NCI-H226 (cell line): Measurements from ENCODE around the gene ZNF74.

Source experiments
- DNase-seq: peaks from one replicate; pipeline ENCODE4 v3.0.0-alpha.2; 2015

Gene ZNF74

DNA sequence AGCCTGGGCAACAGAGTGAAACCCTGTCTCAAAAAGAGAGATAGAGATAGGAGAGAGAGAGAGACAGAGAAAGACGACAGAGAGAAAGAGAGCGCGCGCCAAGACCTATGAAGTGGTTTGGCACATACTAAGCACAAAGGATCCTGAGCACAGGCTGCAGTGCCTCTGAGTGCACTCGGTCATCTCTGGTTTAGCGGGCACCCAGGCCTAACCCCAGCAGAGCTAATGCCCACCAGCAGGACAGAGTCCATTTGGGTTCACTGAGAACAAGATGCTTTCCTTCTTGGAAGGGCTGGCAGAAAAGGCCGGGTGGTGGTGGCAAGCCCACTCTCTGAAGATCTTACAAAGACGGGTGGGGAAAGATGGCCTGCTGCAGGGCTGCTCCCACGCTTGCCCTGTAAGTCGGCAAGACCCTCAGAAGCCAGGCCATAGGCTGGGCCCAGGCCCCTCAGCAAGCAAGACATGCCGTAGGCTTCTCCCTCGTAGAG is 40.4 kb downstream of the ZNF74 start:
- no peak for DNase-seq

DNA sequence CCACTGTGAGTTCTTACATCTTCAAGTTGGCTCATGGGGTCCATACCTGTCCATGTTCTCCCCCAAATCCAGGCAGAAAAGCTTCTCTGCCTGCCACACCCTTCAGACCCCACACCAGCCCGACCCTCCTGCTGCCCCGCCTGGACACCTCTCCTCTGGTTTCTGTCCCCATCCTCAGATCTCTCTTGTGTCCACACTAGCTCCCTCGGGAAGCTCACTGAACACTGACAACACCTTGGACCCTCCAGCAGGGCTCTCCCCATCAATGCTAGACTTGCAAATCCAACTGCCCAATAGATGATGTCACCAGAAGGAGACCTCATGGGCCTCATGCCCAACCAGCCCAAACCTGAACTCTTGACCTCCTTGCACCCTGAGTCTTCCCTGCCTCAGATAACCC is 40.8 kb downstream of the ZNF74 start:
- DNase-seq: no peak

- no peak for DNase-seq
These were observed 41.7 kb downstream of the ZNF74 start for GRCh38 chr22:20435436-20436306.

DNA sequence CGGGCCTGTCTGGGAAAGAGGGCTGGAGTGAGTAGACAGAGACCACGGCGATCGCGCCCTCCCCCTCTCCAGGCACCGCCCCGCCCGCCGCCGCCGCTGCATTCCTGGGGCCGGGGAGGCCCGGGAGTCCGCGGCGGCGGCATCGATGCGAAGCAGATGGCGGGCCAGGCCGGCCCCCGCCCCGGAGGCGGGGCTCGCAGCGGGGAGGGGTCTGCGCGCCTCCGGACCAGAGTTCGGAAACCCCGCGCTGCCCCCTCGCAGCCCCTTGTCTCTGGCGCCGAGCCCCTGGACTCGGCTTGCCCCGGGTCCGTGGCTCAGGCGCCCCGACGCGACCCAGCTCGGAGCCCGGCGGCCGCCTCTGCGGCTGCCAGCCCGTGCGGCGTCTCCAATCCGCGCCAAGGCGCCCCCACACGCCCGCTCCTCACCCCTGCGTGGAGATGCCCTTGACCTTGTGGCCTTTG is 42.4 kb downstream of the ZNF74 start:
- no peak for DNase-seq

DNA sequence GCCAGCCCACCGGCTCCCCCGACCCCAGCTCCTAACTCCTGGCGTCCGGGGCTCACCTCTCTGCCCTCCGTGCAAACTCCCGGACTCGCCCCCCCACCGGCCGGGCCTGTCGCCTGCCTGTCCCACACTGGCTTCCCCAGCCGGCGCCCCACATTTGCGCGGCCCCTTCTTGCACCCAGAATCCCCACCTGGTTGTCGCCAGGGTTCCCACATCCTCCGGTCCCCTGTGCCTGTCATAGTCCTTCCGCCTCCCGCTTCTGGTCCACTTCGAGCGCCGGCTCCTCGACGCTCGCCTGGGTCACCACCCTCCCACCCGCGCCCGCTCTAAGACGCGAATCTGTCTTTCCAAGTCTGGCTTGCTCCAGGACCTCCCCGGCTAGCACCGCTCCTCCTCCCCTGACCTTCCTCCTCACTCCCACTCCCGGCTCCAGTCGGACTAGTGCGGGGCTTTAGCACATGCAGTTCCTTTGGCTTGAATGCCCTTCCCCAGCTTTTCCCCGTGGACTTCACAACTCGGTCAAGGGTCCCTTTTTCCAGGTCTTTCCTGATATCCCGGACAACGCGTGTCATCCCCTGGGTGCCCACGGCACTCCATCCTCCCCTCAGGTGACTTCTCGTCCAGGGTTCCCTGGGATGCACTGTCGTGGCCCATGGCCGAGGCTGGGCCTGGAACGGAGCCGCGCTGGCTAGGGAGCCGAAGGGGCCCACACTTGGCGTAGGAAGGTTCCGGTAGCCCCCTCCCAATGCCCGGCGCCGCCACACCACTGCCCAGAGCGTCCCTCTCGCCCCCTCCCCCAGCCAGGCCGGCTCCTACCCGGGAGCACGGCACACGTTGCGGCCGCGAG is 43.0 kb downstream of the ZNF74 start:
- DNase-seq: peak; percentile 2

DNA sequence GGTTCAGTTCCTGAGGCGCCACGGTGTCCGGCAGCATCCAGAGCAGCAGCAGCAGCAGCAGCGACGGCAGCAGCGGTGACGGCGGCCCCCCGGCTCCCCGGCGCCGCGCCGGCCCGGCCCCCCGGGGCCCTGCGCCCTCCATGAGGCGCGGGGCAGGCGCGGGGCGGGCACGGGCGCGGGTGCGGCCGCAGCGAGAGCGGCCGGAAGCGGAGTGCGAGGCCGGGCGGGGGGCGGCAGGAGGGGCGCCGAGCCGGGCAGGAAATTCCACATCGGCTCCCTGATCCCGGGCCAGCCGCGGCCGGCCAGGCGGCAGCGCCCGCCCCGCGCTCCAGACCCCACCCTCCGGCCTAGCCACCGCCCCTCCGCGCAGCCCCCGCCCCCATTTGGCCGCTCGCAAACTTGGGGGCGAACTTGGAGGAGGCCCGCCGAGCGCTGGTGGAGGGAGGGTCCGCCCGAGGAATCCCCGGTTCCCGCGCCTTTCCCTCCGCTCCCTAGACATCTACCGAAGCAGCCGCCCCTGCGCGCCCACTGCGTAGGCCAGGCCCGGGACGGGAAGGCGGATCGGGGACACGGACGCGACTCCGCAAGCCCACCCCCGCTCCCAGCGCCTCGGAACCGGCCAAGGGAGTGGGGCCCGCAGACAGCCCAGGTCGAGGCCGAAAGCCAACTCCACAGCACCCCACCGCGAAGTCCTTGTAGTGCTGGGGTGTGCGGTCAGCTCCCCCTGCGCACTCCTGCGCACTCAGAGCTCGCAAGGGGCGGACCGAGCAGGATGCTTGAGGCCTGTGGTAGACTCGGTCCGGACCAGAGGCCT is 43.9 kb downstream of the ZNF74 start, which contains the start of gene SCARF2:
Gene SCARF2 (minus strand): TSS at position 213 of the 814 bp plus-strand sequence. CDS start 71 bp downstream, at position 142.
- DNase-seq: peak; percentile 26

DNA sequence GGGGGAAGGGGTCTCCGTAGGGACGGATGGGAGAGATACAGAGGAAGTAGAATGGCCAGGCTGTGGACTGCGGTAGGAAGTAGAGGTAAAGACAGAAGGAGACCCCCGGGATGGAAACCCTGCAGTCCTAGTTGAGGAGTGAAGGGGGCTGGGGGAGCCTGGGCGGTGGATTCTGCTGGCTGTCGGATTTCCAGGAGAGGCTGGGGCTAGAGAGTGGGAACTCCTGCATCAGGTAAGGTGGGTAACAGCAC is 44.4 kb downstream of the ZNF74 start:
- no peak for DNase-seq

GRCh38 chr22:20438678-20439492 is 44.9 kb downstream of the ZNF74 start:
- no peak for DNase-seq

- DNase-seq: no peak
These were observed 45.6 kb downstream of the ZNF74 start for GRCh38 chr22:20439556-20439927.

GRCh38 chr22:20439928-20440575 is 46.1 kb downstream of the ZNF74 start:
- no peak for DNase-seq

GRCh38 chr22:20440637-20441591 is 47.0 kb downstream of the ZNF74 start:
- DNase-seq: no peak

GRCh38 chr22:20441631-20442484 is 47.9 kb downstream of the ZNF74 start:
- DNase-seq: peak; percentile 27

DNA sequence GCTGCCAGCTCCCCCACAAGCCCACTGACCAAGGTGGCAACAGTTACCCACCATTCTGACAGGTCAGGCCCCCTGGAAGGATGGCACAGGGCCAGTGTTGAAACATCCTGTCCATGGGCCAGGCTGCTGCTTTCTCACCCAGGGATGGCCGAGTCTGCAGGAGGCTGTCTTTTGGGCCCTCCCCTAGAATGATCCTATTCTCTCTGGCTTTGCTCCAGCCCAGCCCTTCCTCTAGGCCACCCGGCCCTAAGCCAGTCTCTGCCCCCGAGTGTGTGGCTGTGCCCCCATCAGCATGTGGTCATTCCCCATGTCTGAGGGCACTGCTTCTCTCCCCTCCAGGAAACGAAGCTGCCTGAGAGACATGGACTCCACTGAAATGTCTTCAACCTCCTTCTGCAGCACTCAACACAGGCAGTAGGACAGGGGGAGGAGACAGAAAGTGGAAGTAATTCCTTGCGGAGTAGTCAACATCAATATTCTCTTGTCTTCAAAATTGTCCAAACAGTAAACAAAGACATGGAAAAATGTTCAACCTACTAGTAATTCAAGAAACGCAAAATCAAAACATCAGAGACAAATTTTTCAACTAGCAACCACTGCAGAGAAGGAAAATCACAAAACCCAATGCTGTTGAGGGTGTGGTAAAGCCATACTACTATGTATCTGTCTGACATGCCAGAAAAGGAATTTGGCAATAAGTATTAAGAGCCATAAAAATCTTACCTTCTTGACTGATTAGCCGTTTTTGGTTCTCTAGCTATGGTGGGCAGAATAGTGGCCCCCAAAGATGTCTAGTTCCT is 48.7 kb downstream of the ZNF74 start:
- no peak for DNase-seq

- DNase-seq: no peak
These were observed 50.4 kb downstream of the ZNF74 start for GRCh38 chr22:20444325-20444724.

GRCh38 chr22:20446383-20446970 is 52.5 kb downstream of the ZNF74 start:
- DNase-seq: no peak

DNA sequence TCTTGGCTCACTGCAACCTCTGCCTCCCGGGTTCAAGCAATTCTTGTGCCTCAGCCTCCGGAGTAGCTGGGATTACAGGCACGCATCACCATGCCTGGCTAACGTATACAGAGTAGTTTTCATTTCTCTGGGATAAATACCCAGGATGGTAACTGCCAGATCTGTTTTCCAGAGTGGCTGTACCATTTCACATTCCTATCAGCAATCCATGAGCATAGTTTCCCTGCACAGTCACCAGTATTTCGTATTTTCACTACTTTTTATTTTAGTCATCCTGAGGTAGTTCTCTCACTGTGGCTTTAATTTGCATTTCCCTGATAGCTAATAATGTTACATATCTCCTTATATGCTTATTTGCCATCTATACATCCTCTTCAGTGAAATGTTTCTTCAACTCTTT is 54.7 kb downstream of the ZNF74 start:
- DNase-seq: no peak

GRCh38 chr22:20449819-20450550 is 56.0 kb downstream of the ZNF74 start:
- no peak for DNase-seq
